HCT116 (cell line): ENCODE results near the gene AGTRAP.

Experiments used
- CTCF ChIP-seq, 3 experiments: fragments of 200-600 bp in 1 of 3; sonication (generic) in 1 of 3; IDR thresholded peaks in 2 of 3; conservative IDR thresholded peaks in 1 of 3; 2 replicates each; pipeline ENCODE4 v1.5.1; 2012 to 2017; ENCODE audit warnings: low read depth in 2 of 3, low read length in 2 of 3, antibody characterized with exemption in 1 of 3, borderline replicate concordance in 1 of 3, control low read depth in 1 of 3, mild to moderate bottlenecking in 1 of 3, mixed read lengths in 1 of 3, mixed run types in 1 of 3, moderate library complexity in 1 of 3; ENCODE audit not compliant: insufficient read depth in 1 of 3
- POLR2A ChIP-seq: IDR thresholded peaks from 2 replicates; pipeline ENCODE4 v1.7.0; 2011; ENCODE audit warnings: borderline replicate concordance; ENCODE audit not compliant: insufficient read depth, insufficient read length; ENCODE audit errors: extremely low read depth

GRCh38 chr1:11697188-11697892 is 38.6 kb upstream of the AGTRAP start:
- TF ChIP-seq CTCF (IDR thresholded peaks at IDR 0.05 in 2 of 3, conservative IDR thresholded peaks at IDR 0.05 in 1 of 3; ENCODE audit: borderline replicate concordance in 1 of 3, insufficient read depth in 1 of 3, low read depth in 2 of 3, low read length in 2 of 3) (no peak), POLR2A (no peak)
